ENCODE data around the gene LRP1.
A peak's percentile ranks its signal among the peaks of the same experiment; 100 is the strongest.

LRP1 gene

DNA sequence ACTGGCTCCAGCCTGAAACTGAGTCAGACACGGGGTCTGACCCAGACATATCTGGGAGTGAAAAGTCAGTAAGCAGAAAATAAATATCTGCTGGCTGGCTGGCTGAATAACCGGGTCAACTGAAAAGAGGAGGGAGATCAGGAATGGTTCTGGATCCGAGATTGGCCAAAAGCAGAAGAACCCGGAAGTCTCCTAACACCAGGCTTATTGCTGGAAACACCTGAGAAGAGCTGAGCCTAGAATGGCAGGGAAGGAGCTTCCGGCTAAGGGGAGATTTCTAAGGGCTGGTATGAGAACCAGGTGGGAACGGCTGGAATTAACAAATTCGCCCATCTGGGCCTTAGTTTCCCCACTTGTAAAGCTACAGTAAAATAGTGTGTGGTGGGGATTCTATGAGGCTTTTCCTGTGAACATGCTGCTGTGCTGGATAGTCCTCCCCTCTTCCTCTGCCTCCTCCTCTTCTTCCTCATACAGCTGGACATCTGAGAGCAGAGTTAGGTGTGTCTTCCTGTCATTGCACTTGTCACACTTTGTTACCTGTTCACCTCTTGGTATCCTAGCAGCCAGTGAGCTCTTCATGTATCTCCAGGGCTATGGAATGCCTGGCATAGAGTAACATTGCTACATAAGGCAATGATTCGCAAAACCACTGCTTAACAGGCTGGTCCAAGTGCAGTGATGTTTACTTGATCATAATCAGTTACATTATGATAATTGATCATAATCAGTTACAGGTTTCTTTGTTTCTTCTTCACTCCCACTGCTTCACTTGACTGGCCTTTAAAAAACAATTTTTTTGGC lies 99.2 kb downstream of the LRP1 start:
- peak; percentile 43 for DNase-seq

- DNase-seq = no peak
Measured at GRCh38 chr12:57229046-57229633, 100.9 kb downstream of the LRP1 start.

GRCh38 chr12:57229634-57230380 lies 101.5 kb downstream of the LRP1 start, which contains the start of gene SHMT2:
Gene SHMT2 (plus strand): TSS chr12:57229711. CDS start chr12:57229779, 68 bp downstream.
- DNase-seq = peak; percentile 83

- DNase-seq = no peak
Measured at GRCh38 chr12:57230381-57231155, 102.3 kb downstream of the LRP1 start.

- DNase-seq = no peak
Measured at GRCh38 chr12:57231276-57232021, 103.2 kb downstream of the LRP1 start.

GRCh38 chr12:57232156-57232756 lies 104.0 kb downstream of the LRP1 start:
- no peak for DNase-seq

DNA sequence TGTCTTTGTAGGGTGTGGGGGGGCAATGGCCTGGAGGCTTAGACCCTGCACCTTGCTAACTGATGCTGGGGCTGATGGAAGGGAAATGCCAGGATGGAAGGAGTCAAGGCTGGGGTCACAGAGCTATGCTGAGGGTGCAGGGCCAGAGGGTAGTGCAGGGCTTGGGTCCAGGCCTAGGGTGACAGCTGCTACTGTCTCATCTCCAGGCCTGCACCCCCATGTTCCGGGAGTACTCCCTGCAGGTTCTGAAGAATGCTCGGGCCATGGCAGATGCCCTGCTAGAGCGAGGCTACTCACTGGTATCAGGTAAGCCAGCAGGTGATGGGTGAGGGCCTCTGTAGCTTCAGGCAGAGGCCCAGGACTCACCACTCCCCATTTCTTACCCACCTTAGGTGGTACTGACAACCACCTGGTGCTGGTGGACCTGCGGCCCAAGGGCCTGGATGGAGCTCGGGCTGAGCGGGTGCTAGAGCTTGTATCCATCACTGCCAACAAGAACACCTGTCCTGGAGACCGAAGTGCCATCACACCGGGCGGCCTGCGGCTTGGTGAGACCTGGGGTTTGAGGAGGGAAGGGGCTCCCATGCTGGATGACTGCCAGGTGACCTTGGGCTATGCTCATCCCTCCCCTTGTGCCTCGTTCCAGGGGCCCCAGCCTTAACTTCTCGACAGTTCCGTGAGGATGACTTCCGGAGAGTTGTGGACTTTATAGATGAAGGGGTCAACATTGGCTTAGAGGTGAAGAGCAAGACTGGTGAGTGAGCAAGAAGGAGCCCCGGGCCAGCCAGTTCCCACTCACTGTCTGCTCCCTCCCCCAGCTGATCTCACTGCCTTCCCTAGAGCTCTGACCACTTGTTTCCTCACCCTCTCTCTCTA lies 105.3 kb downstream of the LRP1 start:
- DNase-seq = no peak

DNA sequence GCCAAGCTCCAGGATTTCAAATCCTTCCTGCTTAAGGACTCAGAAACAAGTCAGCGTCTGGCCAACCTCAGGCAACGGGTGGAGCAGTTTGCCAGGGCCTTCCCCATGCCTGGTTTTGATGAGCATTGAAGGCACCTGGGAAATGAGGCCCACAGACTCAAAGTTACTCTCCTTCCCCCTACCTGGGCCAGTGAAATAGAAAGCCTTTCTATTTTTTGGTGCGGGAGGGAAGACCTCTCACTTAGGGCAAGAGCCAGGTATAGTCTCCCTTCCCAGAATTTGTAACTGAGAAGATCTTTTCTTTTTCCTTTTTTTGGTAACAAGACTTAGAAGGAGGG lies 105.9 kb downstream of the LRP1 start:
- no peak for DNase-seq

GRCh38 chr12:57234571-57235016 lies 106.3 kb downstream of the LRP1 start:
- no peak for DNase-seq

GRCh38 chr12:57235017-57235727 lies 106.9 kb downstream of the LRP1 start:
- DNase-seq = no peak

- DNase-seq = no peak
Measured at GRCh38 chr12:57235728-57236131, 107.4 kb downstream of the LRP1 start.

DNA sequence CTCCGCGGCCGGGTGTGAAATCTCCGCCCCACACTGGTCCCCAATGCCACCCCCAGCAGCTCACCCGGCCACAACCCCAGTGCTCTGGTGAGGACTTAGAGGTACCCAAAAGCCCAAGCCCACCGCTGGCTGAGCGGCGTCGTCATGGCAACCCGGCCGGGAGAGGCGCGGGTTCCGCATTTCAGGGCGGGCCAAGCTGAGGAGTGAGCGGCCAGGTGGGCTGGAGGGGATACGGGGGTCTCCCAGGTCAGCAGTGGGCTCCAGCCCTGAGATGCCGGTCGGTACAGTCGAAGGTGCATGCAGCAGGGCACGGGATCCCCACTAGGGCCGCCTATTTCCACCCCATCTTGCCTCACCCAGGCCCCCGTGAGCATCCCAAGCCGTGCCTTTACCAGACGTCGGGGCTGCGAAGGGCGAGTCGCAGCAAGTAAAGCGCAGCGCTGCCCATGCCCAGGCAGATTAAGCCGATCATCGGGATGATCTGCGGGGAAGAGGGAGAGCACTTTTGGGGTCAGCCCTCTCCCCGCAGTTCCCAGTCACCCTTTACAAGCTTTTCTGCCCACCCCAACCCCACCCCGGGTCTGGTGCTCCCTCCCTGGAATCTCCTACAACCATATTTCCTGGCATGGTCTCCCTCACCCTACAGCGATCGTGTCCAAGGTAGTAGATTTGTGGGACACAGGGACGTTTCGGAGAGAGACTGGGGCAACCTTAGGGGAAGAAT lies 108.1 kb downstream of the LRP1 start:
- no peak for DNase-seq

GRCh38 chr12:57236925-57237595 lies 108.8 kb downstream of the LRP1 start:
- no peak for DNase-seq

GRCh38 chr12:57237596-57237931 lies 109.3 kb downstream of the LRP1 start:
- peak; percentile 53 for DNase-seq

DNA sequence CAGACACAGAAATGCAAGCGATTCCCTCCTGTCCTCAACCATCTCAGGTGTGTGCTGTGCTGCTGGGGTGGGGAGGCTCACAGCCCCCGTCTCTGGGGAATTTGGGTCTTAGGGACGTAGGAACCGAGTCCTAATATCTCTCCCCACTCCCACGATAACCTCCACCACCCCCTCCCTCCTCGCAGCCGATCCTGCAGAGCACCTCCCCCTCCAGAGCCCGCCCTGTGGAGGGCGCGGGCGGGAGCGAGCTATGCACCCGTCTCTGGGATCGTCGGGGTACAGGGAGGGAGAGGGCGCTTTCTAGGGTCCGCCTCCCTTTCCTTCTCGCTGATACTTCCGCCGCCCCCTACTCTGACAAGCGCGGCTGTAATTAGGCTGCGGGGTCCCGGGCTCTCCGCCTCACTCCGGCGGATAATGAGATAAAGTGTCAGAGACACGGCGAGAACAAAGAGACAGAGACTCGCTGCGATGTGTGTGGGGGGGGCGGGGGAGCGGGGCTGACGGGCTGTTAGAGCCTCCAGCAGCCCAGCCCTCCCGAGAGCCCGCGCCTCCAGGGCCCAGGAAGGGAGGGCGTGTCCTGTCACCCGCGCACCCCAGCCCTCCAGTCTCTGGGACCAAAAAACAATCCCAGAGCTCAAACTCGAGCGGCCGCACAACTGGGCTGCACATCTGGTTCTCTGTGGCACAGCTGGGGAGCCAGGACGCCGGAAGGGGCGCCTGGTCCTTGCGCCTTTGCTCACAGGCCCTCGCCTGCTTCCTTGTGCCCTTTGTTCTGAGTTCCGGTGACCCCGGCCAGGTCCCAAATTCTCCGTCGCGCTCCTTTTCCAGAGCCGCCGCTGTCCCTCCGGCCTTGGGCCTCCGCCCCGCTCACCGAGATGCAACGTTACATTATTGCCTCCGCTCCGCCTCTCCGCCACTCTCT lies 109.9 kb downstream of the LRP1 start:
- DNase-seq = peak; percentile 36

DNA sequence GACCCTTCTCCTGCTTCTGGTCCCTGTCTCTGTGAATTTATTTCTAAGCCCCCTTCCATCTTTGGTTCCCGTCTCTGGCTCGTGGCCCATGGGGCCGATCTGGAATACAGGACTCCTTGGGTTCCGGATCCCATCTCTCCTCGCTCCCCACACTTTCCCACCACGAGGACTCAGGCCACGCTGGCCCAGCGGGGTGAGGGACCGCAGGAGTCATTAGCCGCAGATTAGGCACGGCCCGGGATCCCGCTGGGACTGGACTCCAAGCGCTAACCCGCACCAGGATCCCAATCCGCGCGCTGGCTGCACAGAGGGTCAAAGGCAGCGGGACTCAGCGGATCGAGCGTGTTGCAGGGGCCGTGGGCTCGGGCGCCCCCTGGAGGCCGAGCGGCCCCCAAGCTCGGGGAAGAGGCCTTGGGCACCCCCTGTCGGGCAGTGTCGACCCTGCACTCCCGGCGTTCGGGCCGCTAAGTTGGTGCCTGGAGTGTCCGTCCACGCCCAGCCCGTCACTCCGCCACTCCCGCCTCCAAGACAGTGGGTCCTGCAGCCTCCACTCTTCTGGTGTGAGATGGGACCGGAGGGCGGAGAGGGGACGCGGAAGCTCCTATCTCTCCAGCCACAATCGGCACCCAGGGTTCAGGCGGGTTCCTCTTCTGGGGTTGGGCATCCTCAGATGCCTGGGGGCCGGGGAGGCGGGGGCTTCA lies 110.7 kb downstream of the LRP1 start:
- peak; percentile 62 for DNase-seq

- no peak for DNase-seq
Measured at GRCh38 chr12:57239587-57240065, 111.3 kb downstream of the LRP1 start.

Data from NCI-H510A (cell line).